Glomerular visceral epithelial cell (primary cell): ENCODE measurements around the gene ATP6V0B.
A peak's percentile ranks its signal among the peaks of the same experiment; 100 is the strongest.

Source experiments
- DNase-seq: peaks from one replicate; pipeline ENCODE4 v3.0.0-alpha.2; 2016; ENCODE audit errors: extremely low spot score

Gene ATP6V0B

GRCh38 chr1:43974443-43975248 lies at the start of gene ATP6V0B:
Gene ATP6V0B (plus strand): TSS chr1:43974960. CDS start chr1:43975041, 81 bp downstream.
- peak; percentile 93 for DNase-seq

- DNase-seq: no peak
These were observed 48.9 kb upstream of the ATP6V0B start for GRCh38 chr1:43925846-43926245.

GRCh38 chr1:43930168-43930948 lies 44.4 kb upstream of the ATP6V0B start:
- no peak for DNase-seq

- DNase-seq: no peak
These were observed 43.8 kb upstream of the ATP6V0B start for GRCh38 chr1:43930949-43931275.

GRCh38 chr1:43931711-43932660 lies 42.8 kb upstream of the ATP6V0B start:
- DNase-seq: no peak

GRCh38 chr1:43932786-43933385 lies 41.9 kb upstream of the ATP6V0B start:
- DNase-seq: no peak

GRCh38 chr1:43933386-43934100 lies 41.2 kb upstream of the ATP6V0B start, which contains the start of gene ARTN:
Gene ARTN (plus strand): TSS chr1:43933801. CDS start chr1:43935657, 1,856 bp downstream.
- no peak for DNase-seq

- DNase-seq: peak; percentile 62
These were observed 40.4 kb upstream of the ATP6V0B start for GRCh38 chr1:43934101-43934985.

- no peak for DNase-seq
These were observed 39.8 kb upstream of the ATP6V0B start for GRCh38 chr1:43934986-43935324.

- DNase-seq: no peak
These were observed 38.9 kb upstream of the ATP6V0B start for GRCh38 chr1:43935711-43936427.

GRCh38 chr1:43936431-43937151 lies 38.2 kb upstream of the ATP6V0B start:
- peak; percentile 49 for DNase-seq

GRCh38 chr1:43937179-43937865 lies 37.4 kb upstream of the ATP6V0B start:
- DNase-seq: peak; percentile 79

GRCh38 chr1:43938383-43938782 lies 36.4 kb upstream of the ATP6V0B start:
- no peak for DNase-seq

- no peak for DNase-seq
These were observed 35.7 kb upstream of the ATP6V0B start for GRCh38 chr1:43938892-43939587.

- DNase-seq: no peak
These were observed 32.3 kb upstream of the ATP6V0B start for GRCh38 chr1:43942411-43942810.

GRCh38 chr1:43944860-43945259 lies 29.9 kb upstream of the ATP6V0B start:
- DNase-seq: no peak

- no peak for DNase-seq
These were observed 29.0 kb upstream of the ATP6V0B start for GRCh38 chr1:43945674-43946235.
